ENCODE measurements around the gene MRPL16. TPM values are rescaled to one million over a fixed set of nuclear protein-coding genes. Genes with fewer than 3 reads are reported as not detected.

MRPL16 gene
- total and polyA plus RNA-seq, 2 experiments from 2014 or later = 43.6 to 67.4 TPM

- in situ Hi-C loops (cut with MboI) = no loop called here
- Histone ChIP-seq H4K20me1 (ENCODE audit: insufficient read depth) (no peaks in the 10 kb centered on the region), H3K36me3 (ENCODE audit: low read depth) (no peaks in the 10 kb centered on the region), H3K4me1 (ENCODE audit: insufficient read depth) (peaks cover 9% of the 10 kb centered on the region), H3F3A (ENCODE audit: insufficient read depth) (peaks cover 13% of the 10 kb centered on the region), H3K27ac (no peak overlapping the region), H3K4me3 (no peak overlapping the region), H3K4me2 (ENCODE audit: unreplicated experiment) (no peak overlapping the region), H3K9me3 (ENCODE audit: low read depth) (no peaks in the 10 kb centered on the region), H3K27me3 (replicated peaks; ENCODE audit: insufficient read depth) (no peaks in the 10 kb centered on the region), H2AFZ (no peak overlapping the region), H3K9me2 (ENCODE audit: insufficient read depth) (no peaks in the 10 kb centered on the region), H3K9ac (no peak overlapping the region), H3K79me2 (ENCODE audit: insufficient read depth) (no peaks in the 10 kb centered on the region)
- DNase-seq = no peak
- 51 to 56% methylated on average over 2 of the region's 2 CpGs for WGBS, 2 experiments (ENCODE audit: low coverage in 1 of 2, low lambda C conversion rate in 2 of 2, missing lambda C conversion rate in 2 of 2)
- TF ChIP-seq EZH2phosphoT487 (IDR thresholded peaks at IDR 0.05; ENCODE audit: insufficient read depth, low read depth) = no peak
- TF ChIP-seq EZH2 (IDR thresholded peaks at IDR 0.05; ENCODE audit: insufficient read depth, poor library complexity, severe bottlenecking) = no peak
These were observed 28.5 kb downstream of the MRPL16 start for GRCh38 chr11:59782080-59782479.

DNA sequence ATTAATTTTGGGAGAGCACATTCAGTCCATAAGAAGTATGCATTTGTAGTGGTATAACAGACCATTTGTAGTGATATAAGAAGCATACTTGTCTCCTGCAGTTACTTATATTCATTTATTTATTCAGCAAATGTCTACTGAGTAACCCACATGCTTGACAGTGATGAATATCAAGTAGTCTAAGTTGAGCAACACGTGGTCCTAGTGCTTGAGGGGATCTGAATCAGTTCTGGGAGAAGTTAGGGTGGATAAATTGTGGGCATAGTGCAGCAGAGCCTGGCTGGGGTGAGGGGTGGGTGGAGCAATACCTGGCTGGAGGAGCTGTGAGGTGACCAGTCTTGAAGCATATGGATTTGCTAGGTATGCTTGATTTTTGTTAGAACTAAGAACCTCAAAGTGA is 31.1 kb downstream of the MRPL16 start:
- no peaks in the 10 kb centered on the region for H3F3A ChIP-seq (ENCODE audit: insufficient read depth)
- peaks cover 7% of the 10 kb centered on the region; the same call in 1 of the 2 replicates for H3K4me1 ChIP-seq (ENCODE audit: insufficient read depth)
- H3K9me3 ChIP-seq (ENCODE audit: low read depth) = no peaks in the 10 kb centered on the region
- no peaks in the 10 kb centered on the region for H3K27me3 ChIP-seq (replicated peaks; ENCODE audit: insufficient read depth)
- no peak for DNase-seq
- H3K4me2 ChIP-seq (ENCODE audit: unreplicated experiment) = no peak overlapping the region
- in situ Hi-C loops (cut with MboI) = no loop called here
- H2AFZ ChIP-seq = no peak overlapping the region
- no peaks in the 10 kb centered on the region for H3K9me2 ChIP-seq (ENCODE audit: insufficient read depth)
- no peak overlapping the region for H3K27ac ChIP-seq
- no peak overlapping the region for H3K4me3 ChIP-seq
- no peaks in the 10 kb centered on the region for H3K36me3 ChIP-seq (ENCODE audit: low read depth)
- no peak overlapping the region for H3K9ac ChIP-seq
- WGBS, 2 experiments (ENCODE audit: low coverage in 1 of 2, low lambda C conversion rate in 2 of 2, missing lambda C conversion rate in 2 of 2) = 9 to 22% methylated on average over 1 of the region's 1 CpG
- no peaks in the 10 kb centered on the region for H3K79me2 ChIP-seq (ENCODE audit: insufficient read depth)
- H4K20me1 ChIP-seq (ENCODE audit: insufficient read depth) = no peaks in the 10 kb centered on the region
- TF ChIP-seq EZH2 (IDR thresholded peaks at IDR 0.05; ENCODE audit: insufficient read depth, poor library complexity, severe bottlenecking) (no peak), EZH2phosphoT487 (IDR thresholded peaks at IDR 0.05; ENCODE audit: insufficient read depth, low read depth) (no peak)

- H3K9me2 ChIP-seq (ENCODE audit: insufficient read depth) = no peaks in the 10 kb centered on the region
- TF ChIP-seq EZH2 (IDR thresholded peaks at IDR 0.05; ENCODE audit: insufficient read depth, poor library complexity, severe bottlenecking) = no peak
- no peak for TF ChIP-seq EZH2phosphoT487 (IDR thresholded peaks at IDR 0.05; ENCODE audit: insufficient read depth, low read depth)
- H3K27ac ChIP-seq = no peak overlapping the region
- WGBS, 2 experiments (ENCODE audit: low coverage in 1 of 2, low lambda C conversion rate in 2 of 2, missing lambda C conversion rate in 2 of 2) = 77 to 80% methylated on average over 2 of the region's 2 CpGs
- in situ Hi-C loops (cut with MboI) = no loop called here
- H3K27me3 ChIP-seq (replicated peaks; ENCODE audit: insufficient read depth) = no peaks in the 10 kb centered on the region
- no peaks in the 10 kb centered on the region for H3K79me2 ChIP-seq (ENCODE audit: insufficient read depth)
- H3K4me3 ChIP-seq = no peak overlapping the region
- no peak overlapping the region for H3K9ac ChIP-seq
- no peaks in the 10 kb centered on the region for H3K36me3 ChIP-seq (ENCODE audit: low read depth)
- no peak overlapping the region for H2AFZ ChIP-seq
- H3K9me3 ChIP-seq (ENCODE audit: low read depth) = no peaks in the 10 kb centered on the region
- H4K20me1 ChIP-seq (ENCODE audit: insufficient read depth) = no peaks in the 10 kb centered on the region
- no peaks in the 10 kb centered on the region for H3F3A ChIP-seq (ENCODE audit: insufficient read depth)
- peaks cover 7% of the 10 kb centered on the region; the same call in 1 of the 2 replicates for H3K4me1 ChIP-seq (ENCODE audit: insufficient read depth)
- H3K4me2 ChIP-seq (ENCODE audit: unreplicated experiment) = no peak overlapping the region
- peak; percentile 8 for DNase-seq
These were observed 32.5 kb downstream of the MRPL16 start for GRCh38 chr11:59778122-59778521.

- Histone ChIP-seq H3K27ac (no peak overlapping the region), H3K79me2 (ENCODE audit: insufficient read depth) (no peaks in the 10 kb centered on the region), H3K27me3 (replicated peaks; ENCODE audit: insufficient read depth) (no peaks in the 10 kb centered on the region), H3F3A (ENCODE audit: insufficient read depth) (no peaks in the 10 kb centered on the region), H3K4me2 (ENCODE audit: unreplicated experiment) (no peak overlapping the region), H3K9ac (no peak overlapping the region), H3K9me2 (ENCODE audit: insufficient read depth) (no peaks in the 10 kb centered on the region), H4K20me1 (ENCODE audit: insufficient read depth) (no peaks in the 10 kb centered on the region), H2AFZ (no peak overlapping the region), H3K36me3 (ENCODE audit: low read depth) (no peaks in the 10 kb centered on the region), H3K9me3 (ENCODE audit: low read depth) (no peaks in the 10 kb centered on the region), H3K4me1 (ENCODE audit: insufficient read depth) (peaks cover 7% of the 10 kb centered on the region; the same call in 1 of the 2 replicates), H3K4me3 (no peak overlapping the region)
- in situ Hi-C loops (cut with MboI) = no loop called here
- 90 to 96% methylated on average over 5 of the region's 5 CpGs for WGBS, 2 experiments (ENCODE audit: low coverage in 1 of 2, low lambda C conversion rate in 2 of 2, missing lambda C conversion rate in 2 of 2)
- DNase-seq = no peak
- TF ChIP-seq EZH2 (IDR thresholded peaks at IDR 0.05; ENCODE audit: insufficient read depth, poor library complexity, severe bottlenecking) = no peak
- TF ChIP-seq EZH2phosphoT487 (IDR thresholded peaks at IDR 0.05; ENCODE audit: insufficient read depth, low read depth) = no peak
These were observed 33.5 kb downstream of the MRPL16 start for GRCh38 chr11:59777104-59777503.
